HT-29 (cell line): Measurements from ENCODE around the gene NTRK3. TPM values are rescaled to one million over a fixed set of nuclear protein-coding genes. Genes with fewer than 3 reads are reported as not detected.
A peak's percentile ranks its signal among the peaks of the same experiment; 100 is the strongest.

Experiments used
- DNase-seq: peaks from one replicate; pipeline ENCODE4 v3.0.0-alpha.2; 2015; ENCODE audit warnings: low spot score
- total RNA-seq: library from RNA; depleted of rRNA; stranded (reverse); fragments of >200 nt; shearing (Covaris generic); gene quantifications from 2 replicates; pipeline ENCODE4 v1.2.3, GENCODE V29; 2014; rRNA removed

Gene NTRK3
- not detected in 2 replicates for total RNA-seq

- DNase-seq, result no peak
Measured at GRCh38 chr15:88256279-88257230, at the start of gene NTRK3. TSS of gene NTRK3 (minus strand) at chr15:88256739. CDS start at chr15:88256153, 586 bp downstream.

DNA sequence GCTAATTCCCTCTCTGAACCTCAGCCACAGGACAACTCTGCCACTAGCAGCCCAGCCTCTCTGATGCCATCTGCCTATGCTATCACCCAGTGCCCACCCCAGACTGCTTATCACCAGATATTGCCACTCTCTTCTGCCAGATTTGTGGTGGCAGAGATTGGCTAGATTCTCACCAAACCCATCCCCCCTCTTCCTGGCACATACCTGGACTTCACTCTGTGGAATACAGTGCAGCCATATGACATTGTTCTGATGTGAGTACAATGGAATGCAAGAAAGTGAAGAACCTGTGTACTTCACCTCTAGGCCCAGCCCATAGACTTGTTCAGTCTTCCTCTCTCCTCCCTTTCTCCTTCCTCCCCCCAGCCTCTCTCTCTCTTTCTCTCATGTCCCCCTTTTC, 46.9 kb upstream of the NTRK3 start:
- DNase-seq, result no peak

DNA sequence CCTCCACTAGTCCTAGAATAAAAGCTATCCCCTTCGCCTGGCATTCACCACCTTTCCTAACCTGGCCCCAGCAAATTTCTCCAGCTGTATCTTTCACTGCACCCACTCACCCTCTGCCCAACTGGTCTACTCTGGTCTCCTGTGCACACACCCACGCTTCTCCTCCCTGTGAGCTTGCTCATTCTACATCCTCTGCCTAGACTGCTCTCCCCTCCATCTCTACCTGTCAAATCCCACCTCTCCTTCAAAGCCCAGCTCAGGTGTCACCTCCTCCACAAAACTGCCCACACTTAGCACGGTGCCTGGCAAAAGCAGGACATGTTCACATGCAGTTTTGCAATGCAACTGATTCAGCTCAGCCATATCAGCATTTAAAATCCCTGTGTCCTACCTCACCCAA, 45.8 kb upstream of the NTRK3 start:
- no peak for DNase-seq

DNA sequence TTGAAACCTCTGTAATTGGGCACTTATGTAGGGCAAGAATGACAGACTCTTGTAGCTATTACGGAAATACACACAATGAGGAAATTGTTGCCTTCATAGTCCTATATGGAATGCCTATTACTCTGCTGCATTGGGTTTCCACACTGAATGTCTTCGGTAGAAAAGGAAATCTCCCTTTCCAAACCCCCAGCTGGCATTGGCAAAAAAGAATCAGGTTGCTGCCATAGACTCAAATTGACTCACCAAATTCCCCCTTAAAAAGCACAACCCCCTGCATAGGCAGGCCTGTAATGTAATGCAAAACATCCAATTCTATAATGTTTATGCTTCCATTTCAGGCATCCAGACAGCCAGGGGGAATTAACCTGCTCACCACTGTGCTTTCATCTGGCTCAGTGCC, 44.8 kb upstream of the NTRK3 start:
- DNase-seq, result no peak

DNA sequence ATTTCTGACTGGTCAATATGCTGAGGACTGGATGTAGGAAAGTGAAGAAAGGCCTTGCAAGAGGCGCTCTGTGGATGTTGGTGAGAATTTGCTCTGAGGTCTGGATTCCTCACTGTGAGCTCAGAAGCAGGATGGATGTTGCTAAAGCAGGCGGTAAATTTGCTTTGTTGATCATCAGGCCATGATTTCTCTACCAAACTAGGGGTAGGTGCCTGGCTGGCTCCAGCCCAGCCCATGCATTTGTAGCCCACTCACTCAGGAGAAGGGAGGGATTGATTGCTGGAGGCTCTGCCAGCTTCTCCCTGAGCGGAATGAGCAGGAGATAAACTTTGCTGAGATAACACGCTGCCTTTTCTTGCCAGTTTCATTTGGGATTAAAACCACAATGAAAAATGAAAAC, 44.3 kb upstream of the NTRK3 start:
- DNase-seq, result no peak

- DNase-seq, result no peak
Measured at GRCh38 chr15:88300089-88300488, 43.5 kb upstream of the NTRK3 start.

GRCh38 chr15:88299497-88299896, 43.0 kb upstream of the NTRK3 start:
- DNase-seq, result no peak

- DNase-seq, result peak; percentile 53
Measured at GRCh38 chr15:88288661-88289060, 32.1 kb upstream of the NTRK3 start.

DNA sequence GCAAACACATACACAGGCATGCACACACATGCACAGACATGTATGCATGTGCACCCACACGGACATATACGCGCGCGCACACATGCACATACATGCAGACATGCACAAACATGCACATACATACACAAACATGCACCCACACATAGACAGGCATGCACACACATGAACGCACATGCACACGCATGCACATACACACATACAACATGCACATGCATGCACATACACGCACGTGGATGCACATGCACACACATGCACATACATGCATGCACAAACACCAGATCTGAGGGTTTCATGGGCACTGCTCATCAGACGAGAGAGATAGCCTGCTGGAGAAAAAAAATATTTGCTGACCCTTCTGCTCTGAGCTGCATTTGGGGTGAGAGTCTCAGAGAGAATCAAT, 31.7 kb upstream of the NTRK3 start:
- no peak for DNase-seq

- DNase-seq, result no peak
Measured at GRCh38 chr15:88284318-88284998, 27.9 kb upstream of the NTRK3 start.

DNA sequence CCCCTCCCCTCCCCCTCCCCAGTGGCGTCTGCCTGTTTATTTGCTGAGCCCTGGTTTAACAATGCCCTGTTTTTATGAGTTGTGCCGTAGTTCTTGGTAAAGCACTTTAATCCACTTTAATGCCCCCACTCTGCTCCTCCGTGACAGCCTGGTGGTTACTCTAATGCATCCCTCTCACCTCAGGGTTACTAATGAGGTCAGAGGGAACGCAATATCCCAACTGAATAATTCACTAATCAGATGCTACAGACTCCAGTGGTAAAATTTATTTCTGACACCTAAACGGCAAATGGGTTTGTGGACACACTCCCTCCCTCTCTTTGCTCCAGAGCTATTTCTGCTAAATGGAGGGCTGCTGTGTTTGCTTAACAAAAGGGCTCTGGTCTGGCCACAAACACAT, 26.1 kb upstream of the NTRK3 start:
- no peak for DNase-seq

DNA sequence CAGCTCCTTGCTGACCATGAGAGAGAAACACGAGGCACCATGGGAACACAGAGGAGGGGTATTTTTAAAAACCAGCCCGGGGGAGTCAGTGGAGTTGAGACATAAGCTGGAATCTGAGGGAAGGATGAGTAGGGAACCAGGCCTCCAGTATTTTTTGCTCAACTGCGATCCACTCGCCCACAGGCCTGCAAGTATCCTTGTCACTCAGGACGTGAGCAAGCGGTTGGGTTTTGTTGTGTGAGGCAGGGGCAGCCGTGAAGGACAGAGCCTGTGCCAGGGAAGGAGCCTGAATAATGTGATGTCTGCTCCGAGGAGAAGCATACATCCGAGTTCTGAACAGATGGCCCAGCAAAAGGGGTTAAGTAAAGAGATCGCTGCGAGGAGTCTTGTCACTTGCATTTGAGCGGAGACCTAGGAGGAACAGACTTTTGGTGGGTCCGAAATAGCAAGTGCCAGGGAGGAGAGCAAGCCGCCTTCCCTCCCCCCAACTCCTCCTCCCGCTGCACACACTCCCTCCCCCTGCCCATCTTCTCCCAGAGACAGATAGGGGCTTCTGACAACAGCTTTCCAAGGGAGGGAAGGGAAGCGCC, 20.4 kb upstream of the NTRK3 start:
- no peak for DNase-seq

DNA sequence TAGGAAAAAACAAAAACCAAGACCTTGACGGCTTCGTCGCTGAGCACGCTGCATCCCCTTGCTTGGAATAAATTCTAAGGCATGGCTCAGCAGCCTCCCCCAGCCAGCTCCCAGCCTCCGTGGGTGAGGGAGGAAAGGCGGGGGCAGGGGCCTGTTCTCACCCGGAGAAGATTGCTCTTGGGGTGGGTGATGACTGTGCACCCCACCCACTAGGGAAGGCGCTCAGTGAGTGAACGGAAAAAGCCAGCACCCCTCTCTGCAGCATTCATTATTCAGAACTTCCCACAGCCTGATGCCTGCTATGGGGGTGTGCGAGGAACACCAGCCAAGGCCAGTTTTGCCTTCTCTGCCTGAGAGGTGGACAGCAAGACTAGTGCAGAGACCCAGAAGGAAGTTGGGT, 19.3 kb upstream of the NTRK3 start:
- DNase-seq, result no peak

GRCh38 chr15:88274553-88275460, 18.3 kb upstream of the NTRK3 start:
- peak; percentile 80 for DNase-seq

DNA sequence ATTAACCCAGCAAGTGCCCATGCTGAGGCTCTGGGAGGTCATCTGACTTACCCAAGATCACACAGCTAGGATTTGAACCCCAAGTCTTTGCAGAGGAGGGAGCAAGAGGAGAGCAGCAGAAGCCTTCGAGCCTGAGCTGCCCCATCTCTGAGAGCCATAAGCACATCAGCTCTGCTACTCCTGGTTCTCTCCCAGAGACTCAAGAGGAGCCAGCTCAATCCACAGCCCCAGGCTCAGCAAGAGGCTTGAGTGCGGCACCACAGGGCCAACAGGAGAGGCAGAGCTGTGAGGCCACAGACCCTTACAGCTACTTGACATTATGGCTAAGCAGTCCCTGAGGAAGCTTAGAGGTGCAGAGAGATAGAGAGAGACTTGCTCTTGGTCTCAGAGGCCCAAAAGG, 15.9 kb upstream of the NTRK3 start:
- DNase-seq, result no peak

DNA sequence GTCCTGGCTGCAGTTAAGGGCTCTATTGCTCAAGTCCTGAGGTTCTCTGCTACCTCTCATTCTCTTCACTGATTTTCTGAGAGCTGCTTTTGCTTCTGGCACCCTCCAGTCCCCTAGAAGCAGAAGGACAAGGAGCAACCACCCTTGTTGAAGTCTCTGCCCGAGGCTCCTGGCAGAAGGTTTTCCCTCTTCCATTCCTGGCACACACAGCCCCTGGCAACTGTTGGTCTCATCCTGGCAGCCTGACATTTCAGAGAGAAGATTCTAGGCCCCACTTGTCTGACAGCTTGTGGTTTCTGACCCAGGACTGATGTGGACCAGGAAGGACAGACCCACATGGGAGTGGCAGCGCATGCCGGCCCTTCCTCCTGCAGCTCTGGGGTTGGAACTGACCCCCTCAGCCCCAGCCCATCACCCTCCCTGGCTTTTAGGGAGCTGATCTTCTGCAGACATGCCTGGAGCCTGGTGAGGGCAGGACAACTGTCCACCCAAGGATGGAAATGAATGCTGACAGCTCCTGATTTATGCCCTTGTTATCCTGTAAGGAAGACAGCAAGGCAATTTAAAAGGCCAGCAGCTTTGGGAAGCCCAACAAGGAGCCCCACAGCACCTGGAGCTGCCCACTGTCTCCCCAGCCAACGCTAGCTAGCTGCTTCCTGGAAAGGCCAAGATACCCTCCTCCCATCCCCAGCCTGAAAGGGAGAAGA, 13.0 kb upstream of the NTRK3 start:
- no peak for DNase-seq

DNA sequence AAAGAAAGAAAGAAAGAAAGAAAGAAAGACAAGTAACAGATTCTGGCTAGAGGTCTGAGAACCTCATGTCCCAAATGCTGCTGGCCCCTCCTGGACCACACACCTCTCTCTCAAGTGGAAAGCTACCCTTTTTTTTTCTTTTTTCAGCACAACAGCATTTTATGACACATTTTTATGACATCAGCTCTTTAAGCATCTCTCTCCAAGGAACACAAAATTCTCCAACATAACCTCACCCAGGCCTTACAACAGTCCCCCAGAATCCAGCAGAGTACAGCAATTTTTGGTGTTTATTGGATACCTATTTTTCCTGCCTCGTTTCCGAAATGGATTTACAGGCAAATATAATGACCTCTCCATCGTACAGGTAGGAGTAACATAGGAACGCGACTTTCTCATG, 11.2 kb upstream of the NTRK3 start:
- no peak for DNase-seq

GRCh38 chr15:88266170-88266569, 9.6 kb upstream of the NTRK3 start:
- DNase-seq, result no peak

- DNase-seq, result no peak
Measured at GRCh38 chr15:88264622-88265021, 8.1 kb upstream of the NTRK3 start.

GRCh38 chr15:88262064-88262463, 5.5 kb upstream of the NTRK3 start:
- no peak for DNase-seq
